Endodermal cell (in vitro differentiated cells): ENCODE measurements around the gene STAP2. TPM values are rescaled to one million over a fixed set of nuclear protein-coding genes. Genes with fewer than 3 reads are reported as not detected.

Experiments used
- DNase-seq: peaks from one replicate; pipeline ENCODE4 v3.0.0-alpha.2; 2017
- H3K27ac ChIP-seq: 2 replicates; pipeline ENCODE4 v1.5.1; 2013; ENCODE audit warnings: mild to moderate bottlenecking, low read depth, low read length, moderate library complexity
- H3K27me3 ChIP-seq: 2 replicates; pipeline ENCODE4 v1.6.1; 2013; ENCODE audit warnings: mild to moderate bottlenecking, low read length, moderate library complexity; ENCODE audit not compliant: insufficient read depth, control insufficient read depth, poor library complexity, severe bottlenecking
- H3K36me3 ChIP-seq: 2 replicates; pipeline ENCODE4 v1.7.0; 2013; ENCODE audit warnings: mild to moderate bottlenecking, low read length, moderate library complexity; ENCODE audit not compliant: control insufficient read depth, insufficient read depth
- H3K4me1 ChIP-seq: one replicate; pipeline ENCODE4 v1.7.0; 2013; ENCODE audit warnings: low read length; ENCODE audit not compliant: control insufficient read depth, insufficient read depth
- H3K4me3 ChIP-seq: 2 replicates; pipeline ENCODE4 v1.5.1; 2013; ENCODE audit warnings: mild to moderate bottlenecking, low read length, moderate library complexity
- H3K9ac ChIP-seq: 2 replicates; pipeline ENCODE4 v1.6.1; 2013; ENCODE audit warnings: mild to moderate bottlenecking, low read length, moderate library complexity; ENCODE audit not compliant: poor library complexity, severe bottlenecking; ENCODE audit errors: extremely low read depth
- H3K9me3 ChIP-seq: 2 replicates; pipeline ENCODE4 v1.6.1; 2013; ENCODE audit warnings: mild to moderate bottlenecking, low read length, moderate library complexity; ENCODE audit not compliant: control insufficient read depth
- H3K27ac Mint-ChIP-seq: 2 replicates; pipeline ENCODE4 v1.8.0; 2020; ENCODE audit warnings: mixed read lengths
- H3K27me3 Mint-ChIP-seq: 2 replicates; pipeline ENCODE4 v1.8.0; 2021; ENCODE audit warnings: mild to moderate bottlenecking, mixed read lengths; ENCODE audit not compliant: insufficient read depth
- H3K36me3 Mint-ChIP-seq: 2 replicates; pipeline ENCODE4 v1.8.0; 2020; ENCODE audit warnings: low read depth, mixed read lengths
- H3K4me1 Mint-ChIP-seq: 2 replicates; pipeline ENCODE4 v1.8.0; 2020; ENCODE audit warnings: mixed read lengths
- H3K4me3 Mint-ChIP-seq: 2 replicates; pipeline ENCODE4 v1.8.0; 2020; ENCODE audit warnings: mild to moderate bottlenecking, moderate library complexity, mixed read lengths
- H3K9me3 Mint-ChIP-seq: 2 replicates; pipeline ENCODE4 v1.8.0; 2020; ENCODE audit warnings: mild to moderate bottlenecking, mixed read lengths
- WGBS, 2 experiments: methylation state at CpG; one replicate each; pipeline versions ENCODE4 v1.1.5 to v1.1.7; 2013; ENCODE audit warnings: missing lambda C conversion rate in 2 of 2, mixed read lengths in 1 of 2; ENCODE audit not compliant: insufficient coverage in 1 of 2, insufficient read length in 1 of 2; 5-methylcytosine and 5-hydroxymethylcytosine counted together
- total RNA-seq, 2 donors: library from RNA; stranded (reverse); fragmentation: NEBNext Ultra II Directional in 1 of 2; extraction: Animal tissue kit (Norgen Biotek cat#: 25700) in 1 of 2; gene quantifications; 2 replicates in 1 of 2; 3 replicates in 1 of 2; pipeline ENCODE4 v1.2.1, GENCODE V29; 2021
- TF ChIP-seq, protein P1 (sequence below): fragments of 200-600 bp; sonication (generic); conservative IDR thresholded peaks from 2 replicates; pipeline ENCODE4 v1.5.0; 2021; ENCODE audit warnings: antibody characterized with exemption, mild to moderate bottlenecking

The STAP2 gene
- total RNA-seq, 2 donors from 2014 or later, result 12.7 to 13.3 TPM

DNA sequence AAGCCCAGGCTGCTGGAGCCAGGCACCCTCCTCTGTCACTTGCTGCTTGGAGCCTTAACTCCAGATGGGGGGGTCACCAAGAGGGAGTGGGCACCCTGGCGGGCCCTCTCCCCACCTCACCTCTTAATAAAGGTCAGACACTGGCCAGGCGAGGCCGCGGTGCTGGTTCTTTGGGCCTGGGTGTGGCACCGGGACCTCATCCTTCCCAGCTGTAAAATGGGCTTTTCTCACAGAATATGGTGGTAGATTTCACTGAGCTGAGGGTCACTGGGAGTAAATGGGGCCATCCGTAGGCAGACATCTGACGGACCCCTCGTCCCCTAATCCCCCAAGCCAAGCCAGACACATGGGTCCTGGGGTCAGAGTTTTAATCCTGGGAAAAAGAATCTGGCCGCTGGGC is 14.9 kb downstream of the STAP2 start:
- no peaks in the 10 kb centered on the region for H3K4me1 ChIP-seq
- H3K4me3 Mint-ChIP-seq, result no peak overlapping the region
- no peak overlapping the region for H3K27ac ChIP-seq
- H3K9me3 Mint-ChIP-seq, result peaks cover 26% of the 10 kb centered on the region
- DNase-seq, result no peak
- H3K4me3 ChIP-seq, result no peak overlapping the region
- peaks cover 26% of the 10 kb centered on the region for H3K36me3 Mint-ChIP-seq
- H3K4me1 Mint-ChIP-seq, result peaks cover 5% of the 10 kb centered on the region
- 90 to 99% methylated on average over 9 of the region's 9 CpGs for WGBS, 2 experiments
- H3K27ac Mint-ChIP-seq, result no peak overlapping the region
- peaks cover 7% of the 10 kb centered on the region for H3K27me3 Mint-ChIP-seq
- H3K27me3 ChIP-seq, result peaks cover 17% of the 10 kb centered on the region
- TF ChIP-seq, protein P1, sequence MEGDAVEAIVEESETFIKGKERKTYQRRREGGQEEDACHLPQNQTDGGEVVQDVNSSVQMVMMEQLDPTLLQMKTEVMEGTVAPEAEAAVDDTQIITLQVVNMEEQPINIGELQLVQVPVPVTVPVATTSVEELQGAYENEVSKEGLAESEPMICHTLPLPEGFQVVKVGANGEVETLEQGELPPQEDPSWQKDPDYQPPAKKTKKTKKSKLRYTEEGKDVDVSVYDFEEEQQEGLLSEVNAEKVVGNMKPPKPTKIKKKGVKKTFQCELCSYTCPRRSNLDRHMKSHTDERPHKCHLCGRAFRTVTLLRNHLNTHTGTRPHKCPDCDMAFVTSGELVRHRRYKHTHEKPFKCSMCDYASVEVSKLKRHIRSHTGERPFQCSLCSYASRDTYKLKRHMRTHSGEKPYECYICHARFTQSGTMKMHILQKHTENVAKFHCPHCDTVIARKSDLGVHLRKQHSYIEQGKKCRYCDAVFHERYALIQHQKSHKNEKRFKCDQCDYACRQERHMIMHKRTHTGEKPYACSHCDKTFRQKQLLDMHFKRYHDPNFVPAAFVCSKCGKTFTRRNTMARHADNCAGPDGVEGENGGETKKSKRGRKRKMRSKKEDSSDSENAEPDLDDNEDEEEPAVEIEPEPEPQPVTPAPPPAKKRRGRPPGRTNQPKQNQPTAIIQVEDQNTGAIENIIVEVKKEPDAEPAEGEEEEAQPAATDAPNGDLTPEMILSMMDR, result no peak
- H3K36me3 ChIP-seq, result no peaks in the 10 kb centered on the region
- no peak overlapping the region for H3K9ac ChIP-seq
- H3K9me3 ChIP-seq, result peaks cover 10% of the 10 kb centered on the region

DNA sequence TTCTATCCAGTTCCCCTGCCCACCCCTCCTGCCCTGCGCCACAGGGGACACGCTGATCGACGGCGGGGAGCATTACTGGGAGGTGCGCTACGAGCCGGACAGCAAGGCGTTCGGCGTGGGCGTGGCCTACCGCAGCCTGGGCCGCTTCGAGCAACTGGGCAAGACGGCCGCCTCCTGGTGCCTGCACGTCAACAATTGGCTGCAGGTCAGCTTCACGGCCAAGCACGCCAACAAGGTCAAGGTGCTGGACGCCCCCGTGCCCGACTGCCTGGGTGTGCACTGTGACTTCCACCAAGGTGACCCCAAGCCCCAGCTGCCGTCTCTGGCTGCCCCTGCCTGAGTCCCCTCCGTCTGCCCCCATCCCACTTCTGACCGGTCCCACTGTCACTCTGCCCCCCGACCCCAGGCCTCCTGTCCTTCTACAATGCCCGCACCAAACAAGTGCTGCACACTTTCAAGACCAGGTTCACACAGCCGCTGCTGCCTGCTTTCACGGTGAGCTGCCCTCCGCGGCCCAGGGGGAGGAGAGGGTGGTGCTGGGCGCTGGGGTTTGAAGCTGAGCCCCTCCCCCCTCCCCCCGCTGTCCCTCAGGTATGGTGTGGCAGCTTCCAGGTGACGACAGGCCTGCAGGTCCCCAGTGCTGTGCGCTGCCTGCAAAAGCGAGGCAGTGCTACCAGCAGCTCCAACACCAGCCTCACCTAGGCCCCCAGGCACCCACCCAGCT is 15.5 kb downstream of the STAP2 start:
- H3K9me3 ChIP-seq, result peaks cover 10% of the 10 kb centered on the region
- no peak overlapping the region for H3K27ac ChIP-seq
- H3K9me3 Mint-ChIP-seq, result peaks cover 31% of the 10 kb centered on the region
- H3K27me3 Mint-ChIP-seq, result peaks cover 7% of the 10 kb centered on the region
- H3K4me3 Mint-ChIP-seq, result no peak overlapping the region
- no peak for DNase-seq
- H3K36me3 Mint-ChIP-seq, result peaks cover 32% of the 10 kb centered on the region
- H3K36me3 ChIP-seq, result no peaks in the 10 kb centered on the region
- H3K27me3 ChIP-seq, result peaks cover 17% of the 10 kb centered on the region
- peaks cover 5% of the 10 kb centered on the region for H3K4me1 Mint-ChIP-seq
- 93 to 95% methylated on average over 21 to 36 of the region's 37 CpGs for WGBS, 2 experiments
- H3K9ac ChIP-seq, result no peak overlapping the region
- no peaks in the 10 kb centered on the region for H3K4me1 ChIP-seq
- TF ChIP-seq, protein P1, result no peak
- H3K4me3 ChIP-seq, result no peak overlapping the region
- H3K27ac Mint-ChIP-seq, result no peak overlapping the region

DNA sequence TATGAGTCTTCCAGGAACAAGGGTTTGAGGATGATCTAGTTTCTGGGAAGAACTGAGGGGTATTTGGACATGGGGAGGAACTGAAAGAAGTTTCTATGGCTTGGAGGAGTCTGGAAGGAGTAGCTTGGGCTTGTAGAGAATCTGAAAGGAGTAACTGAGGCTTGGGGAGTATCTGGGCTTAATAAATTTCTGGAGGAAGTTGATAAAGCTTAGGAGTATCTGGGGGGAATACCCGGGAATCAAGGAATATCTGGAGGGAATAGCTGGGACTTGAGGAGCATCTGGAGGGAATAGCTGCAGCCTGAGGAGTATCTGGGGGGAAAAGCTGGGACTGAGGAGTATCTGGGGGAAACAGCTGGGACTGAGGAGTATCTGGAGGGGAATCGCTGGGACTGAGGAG is 18.2 kb downstream of the STAP2 start:
- Mint-ChIP-seq H3K4me1 (no peaks in the 10 kb centered on the region), H3K27ac (no peak overlapping the region), H3K9me3 (peaks cover 31% of the 10 kb centered on the region), H3K4me3 (no peak overlapping the region), H3K36me3 (peaks cover 45% of the 10 kb centered on the region), H3K27me3 (no peaks in the 10 kb centered on the region)
- no peak overlapping the region for H3K27ac ChIP-seq
- WGBS, 2 experiments, result 86 to 91% methylated on average over 2 of the region's 2 CpGs
- H3K27me3 ChIP-seq, result no peaks in the 10 kb centered on the region
- H3K4me1 ChIP-seq, result no peaks in the 10 kb centered on the region
- H3K9me3 ChIP-seq, result peaks cover 10% of the 10 kb centered on the region
- no peaks in the 10 kb centered on the region for H3K36me3 ChIP-seq
- TF ChIP-seq, protein P1, result no peak
- H3K9ac ChIP-seq, result no peak overlapping the region
- no peak for DNase-seq
- H3K4me3 ChIP-seq, result no peak overlapping the region
